Activated CD4-positive, CD25-positive, alpha-beta regulatory T cell (primary cell): ENCODE measurements around the gene SMARCA5.
A peak's percentile ranks its signal among the peaks of the same experiment; 100 is the strongest.
"Not testable (repeated sequence)": the region's sequence is repeated elsewhere in the genome, so short reads cannot be mapped to it uniquely, and the experiment has no call there.

Experiments used
- DNase-seq, 4 experiments: peaks; one replicate each; lab custom pipeline; 2025; lab: John Stamatoyannopoulos, UW

SMARCA5 gene, protein sequence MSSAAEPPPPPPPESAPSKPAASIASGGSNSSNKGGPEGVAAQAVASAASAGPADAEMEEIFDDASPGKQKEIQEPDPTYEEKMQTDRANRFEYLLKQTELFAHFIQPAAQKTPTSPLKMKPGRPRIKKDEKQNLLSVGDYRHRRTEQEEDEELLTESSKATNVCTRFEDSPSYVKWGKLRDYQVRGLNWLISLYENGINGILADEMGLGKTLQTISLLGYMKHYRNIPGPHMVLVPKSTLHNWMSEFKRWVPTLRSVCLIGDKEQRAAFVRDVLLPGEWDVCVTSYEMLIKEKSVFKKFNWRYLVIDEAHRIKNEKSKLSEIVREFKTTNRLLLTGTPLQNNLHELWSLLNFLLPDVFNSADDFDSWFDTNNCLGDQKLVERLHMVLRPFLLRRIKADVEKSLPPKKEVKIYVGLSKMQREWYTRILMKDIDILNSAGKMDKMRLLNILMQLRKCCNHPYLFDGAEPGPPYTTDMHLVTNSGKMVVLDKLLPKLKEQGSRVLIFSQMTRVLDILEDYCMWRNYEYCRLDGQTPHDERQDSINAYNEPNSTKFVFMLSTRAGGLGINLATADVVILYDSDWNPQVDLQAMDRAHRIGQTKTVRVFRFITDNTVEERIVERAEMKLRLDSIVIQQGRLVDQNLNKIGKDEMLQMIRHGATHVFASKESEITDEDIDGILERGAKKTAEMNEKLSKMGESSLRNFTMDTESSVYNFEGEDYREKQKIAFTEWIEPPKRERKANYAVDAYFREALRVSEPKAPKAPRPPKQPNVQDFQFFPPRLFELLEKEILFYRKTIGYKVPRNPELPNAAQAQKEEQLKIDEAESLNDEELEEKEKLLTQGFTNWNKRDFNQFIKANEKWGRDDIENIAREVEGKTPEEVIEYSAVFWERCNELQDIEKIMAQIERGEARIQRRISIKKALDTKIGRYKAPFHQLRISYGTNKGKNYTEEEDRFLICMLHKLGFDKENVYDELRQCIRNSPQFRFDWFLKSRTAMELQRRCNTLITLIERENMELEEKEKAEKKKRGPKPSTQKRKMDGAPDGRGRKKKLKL

GRCh38 chr4:143513314-143514168, at the start of gene SMARCA5:
SMARCA5 (plus strand) TSS chr4:143513702; CDS start chr4:143513925, 223 bp downstream.
- DNase-seq, result peak; percentile 88 to 95 (median 91)

- no peak for DNase-seq
Measured at GRCh38 chr4:143473334-143474126, 40.0 kb upstream of the SMARCA5 start.

GRCh38 chr4:143477487-143477886, 36.0 kb upstream of the SMARCA5 start:
- no peak for DNase-seq

GRCh38 chr4:143481361-143481760, 32.1 kb upstream of the SMARCA5 start:
- no peak for DNase-seq

DNA sequence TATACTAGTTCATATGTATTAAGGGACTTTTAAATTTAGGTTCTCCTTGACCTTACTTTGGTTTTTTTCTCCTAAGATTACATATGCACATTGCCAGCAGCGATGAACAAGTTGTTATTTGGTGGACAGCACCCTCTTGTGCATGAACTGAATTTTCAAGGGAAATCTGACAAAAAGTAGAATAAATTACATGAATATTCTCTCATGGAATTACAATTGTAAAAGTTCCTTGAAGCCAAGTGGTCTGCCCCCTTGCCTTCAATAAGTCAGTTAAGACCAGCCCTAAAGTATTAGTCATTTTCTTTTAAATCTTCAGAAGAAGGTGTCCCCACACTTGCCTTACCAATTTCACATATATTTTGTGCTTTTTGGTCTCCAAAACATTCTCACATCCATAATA, 30.7 kb upstream of the SMARCA5 start:
- no peak for DNase-seq

- DNase-seq, result no peak
Measured at GRCh38 chr4:143486314-143486713, 27.2 kb upstream of the SMARCA5 start.

DNA sequence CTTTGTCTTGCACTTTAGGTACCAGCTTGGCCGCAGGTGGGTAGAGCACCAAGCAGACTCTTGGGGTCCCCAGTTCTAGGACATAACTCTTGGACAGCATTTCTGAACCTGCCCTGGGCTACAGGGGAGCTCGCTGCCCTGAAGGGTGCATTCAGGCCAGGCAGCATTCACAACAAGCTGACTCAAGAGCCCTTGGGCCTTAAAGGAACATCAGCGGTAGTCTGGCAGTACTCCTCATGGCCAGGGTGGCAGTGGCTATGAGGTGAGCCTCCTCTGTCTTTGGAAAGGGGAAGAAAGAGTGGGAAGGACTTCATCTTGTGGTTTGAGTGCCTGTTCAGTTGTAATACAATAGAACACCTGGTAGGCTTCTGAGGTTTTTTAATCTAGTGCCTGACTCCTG, 24.8 kb upstream of the SMARCA5 start:
- no peak for DNase-seq

- DNase-seq, result no peak
Measured at GRCh38 chr4:143489106-143489505, 24.4 kb upstream of the SMARCA5 start.

DNA sequence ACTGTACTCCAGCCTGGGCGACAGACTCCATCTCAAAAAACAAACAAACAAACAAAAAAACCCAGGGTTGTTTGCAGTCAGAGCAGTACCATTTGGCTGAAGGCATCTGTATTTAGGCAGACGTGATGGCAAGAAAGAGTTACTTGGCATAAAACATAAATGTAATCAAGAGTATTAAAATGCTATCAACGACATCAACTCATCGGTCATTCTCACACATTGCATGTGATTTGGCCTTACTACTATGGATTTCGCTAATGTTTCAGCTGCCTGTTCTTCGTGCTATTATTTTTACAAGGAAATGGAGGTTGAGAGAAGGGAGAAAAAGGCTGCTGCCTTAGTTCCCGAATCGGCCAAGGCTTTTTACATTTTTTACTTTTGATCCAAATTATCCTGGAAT, 15.5 kb upstream of the SMARCA5 start:
- no peak for DNase-seq

- no peak for DNase-seq
Measured at GRCh38 chr4:143502231-143502630, 11.3 kb upstream of the SMARCA5 start.

- DNase-seq, result no peak
Measured at GRCh38 chr4:143506031-143506430, 7.5 kb upstream of the SMARCA5 start.

- DNase-seq, result no peak
Measured at GRCh38 chr4:143511906-143512305, 1.6 kb upstream of the SMARCA5 start.

DNA sequence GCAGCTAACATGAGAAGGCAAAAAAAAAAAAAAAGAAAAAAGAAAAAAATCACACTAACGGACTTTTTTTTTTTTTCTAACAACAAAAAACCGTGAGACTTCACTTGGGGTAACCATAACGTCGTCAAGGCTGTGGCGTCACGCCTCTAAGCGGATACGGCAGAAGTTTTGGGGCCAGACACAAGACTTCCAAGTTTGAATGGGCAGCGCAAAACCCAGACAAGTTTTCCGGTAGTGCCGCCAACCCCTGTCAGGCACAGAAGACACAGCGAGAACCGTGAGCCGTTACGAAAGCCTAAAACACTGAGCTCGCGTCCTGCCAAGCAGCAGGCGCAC, 556 bp upstream of the SMARCA5 start:
- DNase-seq, result peak in 3 of 4 experiments; percentile 76 to 79 (median 78)

DNA sequence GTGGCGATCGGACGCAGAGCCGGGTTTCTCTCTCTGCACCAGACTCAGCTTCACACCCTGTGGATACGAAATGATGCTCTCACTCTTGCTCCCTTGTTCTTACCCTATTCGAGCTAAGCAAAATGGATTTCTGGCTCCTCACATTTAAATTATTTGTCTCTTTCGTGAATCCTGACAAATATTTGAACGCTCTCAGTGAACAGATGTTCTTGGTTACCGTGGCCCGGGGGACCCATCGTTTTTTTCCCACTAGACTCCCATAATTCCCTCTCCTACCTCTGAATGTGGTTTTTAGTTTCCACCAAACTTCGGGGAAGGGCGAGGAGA, 630 bp downstream of the SMARCA5 start:
- DNase-seq, result no peak

GRCh38 chr4:143514497-143514896, 995 bp downstream of the SMARCA5 start:
- DNase-seq, result peak in 1 of 4 experiments; percentile 1

- no peak for DNase-seq
Measured at GRCh38 chr4:143514901-143515300, 1.4 kb downstream of the SMARCA5 start.

- DNase-seq, result no peak
Measured at GRCh38 chr4:143515905-143516304, 2.4 kb downstream of the SMARCA5 start.

DNA sequence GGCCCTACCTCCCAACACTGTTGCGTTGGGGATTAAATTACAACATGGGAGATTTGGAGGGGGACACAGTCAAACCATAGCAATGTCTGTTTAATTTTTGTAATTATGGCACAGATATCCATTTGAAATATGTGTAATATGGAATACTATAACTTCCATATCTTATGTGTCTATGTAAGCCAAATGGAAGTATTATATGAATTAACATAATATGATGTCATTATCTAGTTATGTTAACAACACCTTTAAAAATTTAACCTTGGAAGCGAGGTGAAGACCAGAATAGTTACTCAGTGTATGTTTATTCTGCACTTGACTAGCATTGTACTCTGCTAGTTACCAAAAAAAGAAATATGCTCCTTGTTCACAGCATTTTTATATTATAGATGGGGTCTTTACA, 4.3 kb downstream of the SMARCA5 start:
- no peak for DNase-seq

DNA sequence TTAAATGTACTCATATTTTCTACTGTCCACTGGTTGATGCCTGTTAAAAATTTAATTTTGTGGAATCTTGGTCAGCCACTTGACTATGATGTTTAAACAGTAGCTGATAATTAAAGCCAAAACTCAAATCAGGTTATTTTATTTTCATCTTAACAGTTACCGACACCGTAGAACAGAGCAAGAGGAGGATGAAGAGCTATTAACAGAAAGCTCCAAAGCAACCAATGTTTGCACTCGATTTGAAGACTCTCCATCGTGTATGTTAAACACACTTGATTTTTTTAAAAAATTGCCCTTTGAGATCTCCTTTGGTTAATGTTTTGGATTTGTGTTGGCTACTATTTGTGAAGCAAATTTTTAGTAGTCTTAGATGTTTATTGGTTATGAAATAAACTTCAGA, 10.7 kb downstream of the SMARCA5 start:
- no peak for DNase-seq

DNA sequence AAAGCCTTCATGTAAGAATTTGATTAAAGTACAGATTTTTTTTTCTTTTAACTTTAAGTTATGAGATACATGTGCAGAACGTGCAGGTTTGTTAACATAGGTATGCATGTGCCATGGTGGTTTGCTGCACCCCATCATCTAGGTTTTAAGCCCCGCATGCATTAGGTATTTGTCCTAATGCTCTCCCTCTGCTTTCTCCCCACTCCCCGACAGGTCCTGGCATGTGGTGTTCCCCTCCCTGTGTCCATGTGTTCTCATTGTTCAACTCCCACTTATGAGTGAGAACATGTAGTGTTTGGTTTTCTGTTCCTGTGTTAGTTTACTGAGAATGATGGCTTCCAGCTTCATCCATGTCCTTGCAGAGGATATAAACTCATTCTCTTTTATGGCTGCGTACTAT, 14.5 kb downstream of the SMARCA5 start:
- not testable (repeated sequence) for DNase-seq

DNA sequence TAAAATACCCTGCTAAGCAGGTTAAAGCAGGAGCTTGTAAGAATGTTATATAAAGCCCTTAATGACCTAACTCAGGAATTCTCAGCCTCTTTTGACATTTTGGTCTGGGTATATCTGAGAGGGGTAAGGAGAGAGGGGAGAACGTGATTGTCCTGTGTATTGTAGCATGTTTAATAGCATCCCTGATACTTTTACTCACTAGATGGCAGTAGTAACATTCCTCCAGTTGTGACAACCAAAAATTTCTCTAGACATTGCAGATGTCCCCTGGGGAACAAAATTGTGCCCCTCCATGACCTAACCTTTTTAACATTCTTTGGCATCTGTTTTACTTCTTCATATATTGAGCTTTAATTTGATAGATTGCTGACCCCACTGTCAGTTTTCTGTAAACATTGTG, 17.9 kb downstream of the SMARCA5 start:
- no peak for DNase-seq
